HG03108 (cell line): Measurements from ENCODE around the gene ZNF236.

Experiments
- ATAC-seq: cut with Tn5 transposase; IDR thresholded peaks from one replicate; pipeline ENCODE4 v1.9.1; 2021; ENCODE audit warnings: moderate library complexity; ENCODE audit not compliant: unreplicated experiment

ZNF236 gene

GRCh38 chr18:76970770-76971559, 148.6 kb downstream of the ZNF236 start:
- ATAC-seq = no peak

- ATAC-seq = no peak
Measured at GRCh38 chr18:76972241-76972640, 149.9 kb downstream of the ZNF236 start.

- no peak for ATAC-seq
Measured at GRCh38 chr18:76972846-76973519, 150.6 kb downstream of the ZNF236 start.

GRCh38 chr18:76973520-76974266, 151.3 kb downstream of the ZNF236 start:
- no peak for ATAC-seq

GRCh38 chr18:76974386-76974785, 152.0 kb downstream of the ZNF236 start:
- ATAC-seq = no peak

GRCh38 chr18:76975577-76976110, 153.3 kb downstream of the ZNF236 start:
- ATAC-seq = no peak

- ATAC-seq = no peak
Measured at GRCh38 chr18:76977108-76977621, 154.8 kb downstream of the ZNF236 start.

- ATAC-seq = no peak
Measured at GRCh38 chr18:76977684-76978232, 155.4 kb downstream of the ZNF236 start.

GRCh38 chr18:76978616-76979015, 156.3 kb downstream of the ZNF236 start:
- no peak for ATAC-seq

- no peak for ATAC-seq
Measured at GRCh38 chr18:76979111-76979751, 156.9 kb downstream of the ZNF236 start.

- no peak for ATAC-seq
Measured at GRCh38 chr18:76979906-76980305, 157.5 kb downstream of the ZNF236 start.

GRCh38 chr18:76980663-76981395, 158.5 kb downstream of the ZNF236 start:
- ATAC-seq = peak; percentile 42

GRCh38 chr18:76981396-76981968, 159.1 kb downstream of the ZNF236 start:
- peak; percentile 38 for ATAC-seq

GRCh38 chr18:76982038-76982437, 159.7 kb downstream of the ZNF236 start:
- no peak for ATAC-seq

GRCh38 chr18:76982841-76983583, 160.7 kb downstream of the ZNF236 start:
- peak; percentile 60 for ATAC-seq

- no peak for ATAC-seq
Measured at GRCh38 chr18:76983613-76984051, 161.3 kb downstream of the ZNF236 start.

GRCh38 chr18:76984193-76985155, 162.1 kb downstream of the ZNF236 start:
- ATAC-seq = no peak
